ENCODE measurements around the gene GRAMD1A.
A peak's percentile ranks its signal among the peaks of the same experiment; 100 is the strongest.
"Not testable (repeated sequence)": the region's sequence is repeated elsewhere in the genome, so short reads cannot be mapped to it uniquely, and the experiment has no call there.

The GRAMD1A gene

DNA sequence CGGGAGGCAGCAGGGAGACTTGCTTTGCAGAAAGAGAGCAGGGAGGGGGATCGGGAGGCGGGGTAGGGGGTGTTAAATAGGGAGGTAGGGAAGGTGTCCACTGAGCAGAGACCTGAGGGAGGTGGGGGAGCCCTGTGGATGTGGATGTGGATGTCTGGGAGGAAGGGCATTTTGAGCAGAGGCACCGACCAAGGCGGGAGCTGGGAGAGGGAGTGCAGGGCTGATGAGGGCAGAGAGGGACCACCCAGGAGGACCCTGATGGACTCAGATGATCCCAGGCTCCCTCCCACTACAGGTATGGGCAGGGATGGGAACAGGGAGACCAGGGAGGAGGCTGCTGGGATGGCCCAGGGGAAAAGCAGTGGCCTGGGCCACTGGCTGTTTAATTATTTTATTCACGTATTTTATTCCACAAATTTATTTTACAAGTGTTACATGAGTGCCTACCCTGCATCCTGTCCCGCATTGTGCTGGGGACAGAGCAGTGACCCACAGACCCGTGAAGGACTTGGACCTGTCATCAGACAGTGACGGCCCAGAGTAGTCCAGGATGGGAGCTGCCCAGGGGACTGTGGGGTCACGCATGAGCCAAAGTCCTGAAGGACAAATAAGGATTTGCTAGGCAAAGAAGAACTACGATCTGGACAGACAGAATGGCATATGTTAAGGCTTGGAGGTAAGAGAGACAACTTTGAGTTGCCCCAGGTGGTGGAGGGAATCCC, 5.3 kb downstream of the GRAMD1A start:
- Histone ChIP-seq H3K27ac (ENCODE audit: poor library complexity, severe bottlenecking) (peak overlapping the region; percentile 46), H3K9me3 (ENCODE audit: severe bottlenecking) (no peaks in the 10 kb centered on the region), H3K4me3 (ENCODE audit: severe bottlenecking) (no peak overlapping the region), H3K4me1 (ENCODE audit: insufficient read depth, poor library complexity, severe bottlenecking) (peaks cover 7% of the 10 kb centered on the region), H3K36me3 (ENCODE audit: low read depth) (peaks cover 41% of the 10 kb centered on the region), H3K27me3 (ENCODE audit: insufficient read depth, poor library complexity, severe bottlenecking) (no peaks in the 10 kb centered on the region)
- TF ChIP-seq, protein P1, sequence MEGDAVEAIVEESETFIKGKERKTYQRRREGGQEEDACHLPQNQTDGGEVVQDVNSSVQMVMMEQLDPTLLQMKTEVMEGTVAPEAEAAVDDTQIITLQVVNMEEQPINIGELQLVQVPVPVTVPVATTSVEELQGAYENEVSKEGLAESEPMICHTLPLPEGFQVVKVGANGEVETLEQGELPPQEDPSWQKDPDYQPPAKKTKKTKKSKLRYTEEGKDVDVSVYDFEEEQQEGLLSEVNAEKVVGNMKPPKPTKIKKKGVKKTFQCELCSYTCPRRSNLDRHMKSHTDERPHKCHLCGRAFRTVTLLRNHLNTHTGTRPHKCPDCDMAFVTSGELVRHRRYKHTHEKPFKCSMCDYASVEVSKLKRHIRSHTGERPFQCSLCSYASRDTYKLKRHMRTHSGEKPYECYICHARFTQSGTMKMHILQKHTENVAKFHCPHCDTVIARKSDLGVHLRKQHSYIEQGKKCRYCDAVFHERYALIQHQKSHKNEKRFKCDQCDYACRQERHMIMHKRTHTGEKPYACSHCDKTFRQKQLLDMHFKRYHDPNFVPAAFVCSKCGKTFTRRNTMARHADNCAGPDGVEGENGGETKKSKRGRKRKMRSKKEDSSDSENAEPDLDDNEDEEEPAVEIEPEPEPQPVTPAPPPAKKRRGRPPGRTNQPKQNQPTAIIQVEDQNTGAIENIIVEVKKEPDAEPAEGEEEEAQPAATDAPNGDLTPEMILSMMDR (IDR thresholded peaks at IDR 0.05; ENCODE audit: poor library complexity, severe bottlenecking), result no peak
- DNase-seq (ENCODE audit: low spot score), result no peak
- no peak for ATAC-seq (ENCODE audit: low read depth)

DNA sequence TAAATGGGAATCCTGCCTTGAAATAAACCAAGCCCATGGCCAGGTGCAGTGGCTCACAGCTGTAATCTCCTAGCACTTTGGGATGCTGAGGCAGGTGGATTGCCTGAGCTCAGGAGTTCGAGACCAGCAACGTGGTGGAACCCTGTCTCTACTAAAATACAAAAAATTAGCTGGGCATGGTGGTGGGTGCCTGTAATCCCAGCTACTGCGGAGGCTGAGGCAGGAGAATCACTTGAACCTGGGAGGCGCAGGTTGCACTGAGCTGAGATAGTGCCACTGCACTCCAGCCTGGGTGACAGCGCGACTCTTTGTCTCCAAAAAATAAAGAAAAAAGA, 5.9 kb downstream of the GRAMD1A start:
- not testable (repeated sequence) for H3K4me3 ChIP-seq (ENCODE audit: severe bottlenecking); DNase-seq (ENCODE audit: low spot score); H3K27me3 ChIP-seq (ENCODE audit: insufficient read depth, poor library complexity, severe bottlenecking); H3K4me1 ChIP-seq (ENCODE audit: insufficient read depth, poor library complexity, severe bottlenecking); ATAC-seq (ENCODE audit: low read depth); H3K9me3 ChIP-seq (ENCODE audit: severe bottlenecking)
- Histone ChIP-seq H3K27ac (ENCODE audit: poor library complexity, severe bottlenecking) (peak overlapping the region; percentile 46), H3K36me3 (ENCODE audit: low read depth) (peaks cover 43% of the 10 kb centered on the region)

DNA sequence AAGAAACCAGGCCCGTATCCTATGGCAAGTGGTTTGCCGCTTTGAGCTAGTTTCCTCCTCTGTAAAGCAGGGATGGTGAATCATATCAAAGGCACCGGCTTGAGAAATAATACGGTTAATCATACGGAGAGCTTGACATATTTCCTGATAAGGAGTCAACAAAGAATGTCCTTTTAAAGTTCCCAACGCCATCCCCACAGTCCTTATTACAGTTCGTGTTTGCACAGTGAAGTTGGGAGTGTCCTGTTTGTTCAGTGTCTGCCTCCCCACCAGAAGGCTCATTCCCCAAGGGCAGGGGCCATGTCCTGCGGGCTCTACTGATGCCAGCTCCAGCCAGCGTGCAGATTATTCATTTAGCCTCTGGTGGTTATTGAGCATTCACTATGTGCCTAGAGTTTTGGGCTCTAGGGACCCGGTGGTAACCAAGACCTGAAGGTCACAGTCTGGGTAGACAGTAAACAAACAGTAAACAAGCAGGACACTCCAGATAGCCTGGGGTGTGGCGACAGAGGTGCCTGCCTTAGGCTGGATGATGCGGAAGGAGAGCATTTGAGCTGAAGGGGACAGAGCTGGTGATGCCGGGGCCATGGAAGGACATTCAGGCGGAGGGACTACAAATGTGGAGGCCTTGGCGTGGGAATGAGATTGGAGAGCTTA, 6.3 kb downstream of the GRAMD1A start:
- H3K4me3 ChIP-seq (ENCODE audit: severe bottlenecking), result no peak overlapping the region
- no peak for DNase-seq (ENCODE audit: low spot score)
- H3K9me3 ChIP-seq (ENCODE audit: severe bottlenecking), result no peaks in the 10 kb centered on the region
- TF ChIP-seq, protein P1 (IDR thresholded peaks at IDR 0.05; ENCODE audit: poor library complexity, severe bottlenecking), result no peak
- no peaks in the 10 kb centered on the region for H3K27me3 ChIP-seq (ENCODE audit: insufficient read depth, poor library complexity, severe bottlenecking)
- peak; percentile 75 for ATAC-seq (ENCODE audit: low read depth)
- peak overlapping the region; percentile 46 for H3K27ac ChIP-seq (ENCODE audit: poor library complexity, severe bottlenecking)
- H3K36me3 ChIP-seq (ENCODE audit: low read depth), result peaks cover 44% of the 10 kb centered on the region
- peaks cover 7% of the 10 kb centered on the region for H3K4me1 ChIP-seq (ENCODE audit: insufficient read depth, poor library complexity, severe bottlenecking)

DNA sequence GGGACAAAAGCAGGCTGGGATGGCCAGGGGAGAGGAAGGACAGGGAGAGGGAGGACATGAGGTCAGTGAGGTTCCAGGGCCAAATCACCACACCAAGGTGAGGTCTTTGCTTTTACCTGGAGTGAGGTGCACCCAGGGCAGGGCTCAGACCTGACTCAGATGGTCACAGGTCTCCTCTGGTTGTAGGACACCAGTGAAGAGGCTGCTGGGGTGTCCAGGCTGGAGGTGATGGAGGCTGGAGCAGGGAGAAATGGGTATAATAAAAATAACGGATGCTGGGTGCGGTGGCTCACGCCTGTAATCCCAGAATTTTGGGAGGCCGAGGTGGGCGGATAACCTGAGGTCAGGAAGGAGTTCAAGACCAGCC, 6.9 kb downstream of the GRAMD1A start:
- no peak for ATAC-seq (ENCODE audit: low read depth)
- Histone ChIP-seq H3K27me3 (ENCODE audit: insufficient read depth, poor library complexity, severe bottlenecking) (no peaks in the 10 kb centered on the region), H3K4me1 (ENCODE audit: insufficient read depth, poor library complexity, severe bottlenecking) (peaks cover 7% of the 10 kb centered on the region), H3K36me3 (ENCODE audit: low read depth) (peaks cover 45% of the 10 kb centered on the region), H3K9me3 (ENCODE audit: severe bottlenecking) (no peaks in the 10 kb centered on the region), H3K27ac (ENCODE audit: poor library complexity, severe bottlenecking) (peak overlapping the region; percentile 46), H3K4me3 (ENCODE audit: severe bottlenecking) (no peak overlapping the region)
- TF ChIP-seq, protein P1 (IDR thresholded peaks at IDR 0.05; ENCODE audit: poor library complexity, severe bottlenecking), result no peak
- no peak for DNase-seq (ENCODE audit: low spot score)

DNA sequence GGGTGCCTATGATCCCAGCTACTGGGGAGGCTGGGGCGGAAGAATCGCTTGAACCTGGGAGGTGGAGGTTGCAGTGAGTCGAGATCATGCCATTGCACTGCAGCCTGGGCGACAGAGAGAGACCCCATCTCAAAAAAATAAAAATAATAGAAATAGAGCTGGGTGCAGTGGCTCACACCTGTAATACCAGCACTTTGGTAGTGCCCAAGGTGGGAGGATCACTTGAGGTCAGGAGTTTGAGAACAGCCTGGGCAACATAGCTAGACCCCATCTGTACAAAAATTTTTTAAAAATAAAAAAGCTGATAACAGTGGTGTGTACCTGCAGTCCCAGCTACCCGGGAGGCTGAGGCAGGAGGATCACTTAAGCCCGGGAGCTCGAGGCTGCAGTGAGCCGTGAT, 7.3 kb downstream of the GRAMD1A start:
- H3K4me1 ChIP-seq (ENCODE audit: insufficient read depth, poor library complexity, severe bottlenecking); ATAC-seq (ENCODE audit: low read depth); H3K27ac ChIP-seq (ENCODE audit: poor library complexity, severe bottlenecking); DNase-seq (ENCODE audit: low spot score); H3K9me3 ChIP-seq (ENCODE audit: severe bottlenecking); H3K4me3 ChIP-seq (ENCODE audit: severe bottlenecking); H3K27me3 ChIP-seq (ENCODE audit: insufficient read depth, poor library complexity, severe bottlenecking): not testable (repeated sequence)
- H3K36me3 ChIP-seq (ENCODE audit: low read depth), result peaks cover 50% of the 10 kb centered on the region

DNA sequence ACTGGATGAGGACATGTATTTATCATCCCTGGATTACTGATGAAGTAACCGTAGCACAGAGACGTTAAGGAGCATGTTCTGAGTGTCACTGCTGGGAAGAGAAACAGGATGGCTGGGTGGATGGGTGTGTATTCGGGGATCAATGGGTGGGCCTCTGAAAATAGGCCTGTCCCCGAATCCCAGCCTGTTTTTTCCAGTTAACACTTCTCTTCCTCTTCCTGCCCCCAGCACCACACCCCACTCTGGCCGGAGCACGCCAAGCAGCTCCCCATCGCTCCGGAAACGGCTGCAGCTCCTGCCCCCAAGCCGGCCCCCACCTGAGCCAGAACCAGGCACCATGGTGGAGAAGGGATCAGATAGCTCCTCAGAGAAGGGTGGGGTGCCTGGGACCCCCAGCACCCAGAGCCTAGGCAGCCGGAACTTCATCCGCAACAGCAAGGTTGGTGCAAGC, 8.8 kb downstream of the GRAMD1A start:
- ATAC-seq (ENCODE audit: low read depth), result no peak
- H3K36me3 ChIP-seq (ENCODE audit: low read depth), result peaks cover 61% of the 10 kb centered on the region
- no peak for DNase-seq (ENCODE audit: low spot score)
- no peak overlapping the region for H3K27ac ChIP-seq (ENCODE audit: poor library complexity, severe bottlenecking)
- no peaks in the 10 kb centered on the region for H3K9me3 ChIP-seq (ENCODE audit: severe bottlenecking)
- H3K27me3 ChIP-seq (ENCODE audit: insufficient read depth, poor library complexity, severe bottlenecking), result no peaks in the 10 kb centered on the region
- H3K4me1 ChIP-seq (ENCODE audit: insufficient read depth, poor library complexity, severe bottlenecking), result peaks cover 7% of the 10 kb centered on the region
- no peak overlapping the region for H3K4me3 ChIP-seq (ENCODE audit: severe bottlenecking)
- TF ChIP-seq, protein P1 (IDR thresholded peaks at IDR 0.05; ENCODE audit: poor library complexity, severe bottlenecking), result no peak

Measured in RWPE2 (cell line).